ENCODE data around the gene ADRB2. TPM values are rescaled to one million over a fixed set of nuclear protein-coding genes. Genes with fewer than 3 reads are reported as not detected.

ADRB2 gene
- total and polyA plus RNA-seq, 2 experiments from 2014 or later = 7.3 to 10.9 TPM

DNA sequence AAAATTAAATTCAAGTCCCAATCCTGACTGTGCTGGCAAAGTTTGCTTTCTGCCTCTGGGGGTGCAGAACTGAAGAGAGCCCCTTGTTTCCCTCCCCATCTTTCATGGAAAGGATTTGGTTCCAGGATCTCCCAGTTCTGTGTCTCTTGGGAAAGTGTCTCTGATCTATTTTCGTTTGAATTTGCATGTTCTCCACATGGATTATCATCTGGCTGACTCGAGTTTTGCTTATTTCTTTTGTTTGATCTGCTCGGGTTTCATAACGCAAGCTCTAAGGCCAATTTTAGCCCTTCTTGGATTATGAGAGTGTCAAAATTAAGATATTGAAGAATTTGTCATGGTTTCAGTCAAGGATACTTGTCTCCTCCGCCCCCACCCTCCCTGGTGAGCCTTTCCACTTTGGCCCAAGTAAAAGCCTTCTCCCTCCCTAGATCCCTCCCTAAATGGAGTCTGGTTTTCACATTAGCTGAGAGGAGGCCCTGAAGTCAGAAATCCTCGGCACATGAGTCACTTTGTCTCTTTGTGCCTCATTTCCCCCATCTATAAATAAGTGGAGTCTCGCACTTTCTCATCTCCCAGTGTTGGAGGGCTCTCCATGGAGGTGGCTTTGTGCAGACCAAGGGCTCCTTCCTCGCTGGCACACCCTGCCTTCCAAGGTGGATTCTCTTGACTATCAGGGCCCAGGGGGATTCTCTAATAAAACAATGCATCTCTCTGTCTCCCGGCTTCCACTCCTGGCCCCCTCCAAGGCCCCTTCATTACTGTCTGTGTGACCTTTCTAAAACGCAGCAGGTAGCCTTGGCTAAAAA is 17.3 kb downstream of the ADRB2 start:
- H3K27ac ChIP-seq = no peak overlapping the region
- H3K36me3 ChIP-seq = no peaks in the 10 kb centered on the region
- no peak for DNase-seq (ENCODE audit: low read depth in 1 of 2, low spot score in 1 of 2)
- H3K9me3 ChIP-seq (ENCODE audit: low read depth) = no peaks in the 10 kb centered on the region
- TF ChIP-seq, protein P1, sequence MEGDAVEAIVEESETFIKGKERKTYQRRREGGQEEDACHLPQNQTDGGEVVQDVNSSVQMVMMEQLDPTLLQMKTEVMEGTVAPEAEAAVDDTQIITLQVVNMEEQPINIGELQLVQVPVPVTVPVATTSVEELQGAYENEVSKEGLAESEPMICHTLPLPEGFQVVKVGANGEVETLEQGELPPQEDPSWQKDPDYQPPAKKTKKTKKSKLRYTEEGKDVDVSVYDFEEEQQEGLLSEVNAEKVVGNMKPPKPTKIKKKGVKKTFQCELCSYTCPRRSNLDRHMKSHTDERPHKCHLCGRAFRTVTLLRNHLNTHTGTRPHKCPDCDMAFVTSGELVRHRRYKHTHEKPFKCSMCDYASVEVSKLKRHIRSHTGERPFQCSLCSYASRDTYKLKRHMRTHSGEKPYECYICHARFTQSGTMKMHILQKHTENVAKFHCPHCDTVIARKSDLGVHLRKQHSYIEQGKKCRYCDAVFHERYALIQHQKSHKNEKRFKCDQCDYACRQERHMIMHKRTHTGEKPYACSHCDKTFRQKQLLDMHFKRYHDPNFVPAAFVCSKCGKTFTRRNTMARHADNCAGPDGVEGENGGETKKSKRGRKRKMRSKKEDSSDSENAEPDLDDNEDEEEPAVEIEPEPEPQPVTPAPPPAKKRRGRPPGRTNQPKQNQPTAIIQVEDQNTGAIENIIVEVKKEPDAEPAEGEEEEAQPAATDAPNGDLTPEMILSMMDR (IDR thresholded peaks at IDR 0.05; ENCODE audit: low read depth, low read length) = no peak
- no peaks in the 10 kb centered on the region for H3K4me1 ChIP-seq (ENCODE audit: low read depth)
- no peak overlapping the region for H3K4me3 ChIP-seq
- H3K27me3 ChIP-seq = no peaks in the 10 kb centered on the region

DNA sequence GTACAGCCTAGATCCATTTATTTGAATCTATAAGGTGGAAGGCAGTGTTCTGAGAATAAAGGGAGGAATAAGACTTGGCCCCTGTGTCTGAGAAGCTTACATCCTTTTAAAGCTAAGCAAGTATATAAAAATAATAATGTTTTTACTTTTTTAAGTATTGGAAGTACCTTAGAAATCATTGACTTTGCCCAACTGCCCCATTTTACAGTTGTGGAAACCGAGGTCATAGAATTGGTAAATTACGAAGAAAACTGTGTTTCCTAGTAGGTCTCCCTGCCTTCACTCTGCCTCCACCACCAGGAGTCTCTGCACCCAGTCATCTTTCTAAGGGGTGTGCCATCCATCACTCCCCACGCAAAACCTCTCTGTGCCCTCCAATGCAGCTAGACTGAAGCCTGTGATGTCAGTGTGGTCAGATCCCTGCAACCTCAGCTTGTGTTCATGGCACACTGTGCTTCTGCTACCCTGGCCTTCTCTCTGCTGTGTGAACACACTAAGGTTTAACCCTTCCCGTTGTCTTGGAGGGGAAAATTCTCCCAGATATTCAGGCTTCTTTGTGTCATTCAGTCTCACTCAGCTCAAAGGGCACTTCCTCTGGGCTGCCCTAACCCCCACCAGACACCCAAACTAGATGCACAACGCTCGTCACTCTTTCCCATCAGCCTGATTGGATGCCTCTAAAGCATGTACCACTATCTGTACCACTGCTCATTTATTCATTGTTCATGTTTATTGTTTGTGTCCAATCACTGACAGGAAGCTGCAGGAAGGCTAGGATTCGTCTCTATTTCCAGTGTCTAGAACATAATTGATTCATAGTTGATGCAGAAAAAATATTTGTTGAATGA is 18.2 kb downstream of the ADRB2 start:
- no peaks in the 10 kb centered on the region for H3K9me3 ChIP-seq (ENCODE audit: low read depth)
- no peaks in the 10 kb centered on the region for H3K4me1 ChIP-seq (ENCODE audit: low read depth)
- no peaks in the 10 kb centered on the region for H3K36me3 ChIP-seq
- H3K4me3 ChIP-seq = no peak overlapping the region
- H3K27ac ChIP-seq = no peak overlapping the region
- no peaks in the 10 kb centered on the region for H3K27me3 ChIP-seq
- TF ChIP-seq, protein P1 (IDR thresholded peaks at IDR 0.05; ENCODE audit: low read depth, low read length) = no peak
- no peak for DNase-seq (ENCODE audit: low read depth in 1 of 2, low spot score in 1 of 2)

DNA sequence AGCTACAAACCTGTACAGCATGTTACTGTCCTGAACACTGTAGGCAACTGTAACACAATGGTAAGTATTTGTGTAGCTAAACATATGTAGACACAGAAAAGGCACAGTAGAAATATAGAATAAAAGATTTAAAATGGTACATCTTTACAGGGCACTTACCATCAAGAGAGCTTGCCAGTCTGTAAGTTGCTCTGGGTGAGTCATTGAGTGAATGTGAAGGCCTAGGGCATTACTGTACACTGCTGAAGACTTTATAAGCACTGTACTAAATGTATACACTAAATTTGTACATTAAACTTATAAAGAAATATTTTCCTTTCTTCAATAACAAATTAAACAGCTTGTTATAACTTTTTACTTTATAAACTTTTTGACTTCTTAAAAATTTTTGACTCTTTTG is 20.5 kb downstream of the ADRB2 start:
- Histone ChIP-seq H3K4me1 (ENCODE audit: low read depth) (no peaks in the 10 kb centered on the region), H3K27ac (no peak overlapping the region), H3K27me3 (no peaks in the 10 kb centered on the region), H3K9me3 (ENCODE audit: low read depth) (no peaks in the 10 kb centered on the region), H3K4me3 (no peak overlapping the region), H3K36me3 (no peaks in the 10 kb centered on the region)
- DNase-seq (ENCODE audit: low read depth in 1 of 2, low spot score in 1 of 2) = no peak
- TF ChIP-seq, protein P1 (IDR thresholded peaks at IDR 0.05; ENCODE audit: low read depth, low read length) = no peak

DNA sequence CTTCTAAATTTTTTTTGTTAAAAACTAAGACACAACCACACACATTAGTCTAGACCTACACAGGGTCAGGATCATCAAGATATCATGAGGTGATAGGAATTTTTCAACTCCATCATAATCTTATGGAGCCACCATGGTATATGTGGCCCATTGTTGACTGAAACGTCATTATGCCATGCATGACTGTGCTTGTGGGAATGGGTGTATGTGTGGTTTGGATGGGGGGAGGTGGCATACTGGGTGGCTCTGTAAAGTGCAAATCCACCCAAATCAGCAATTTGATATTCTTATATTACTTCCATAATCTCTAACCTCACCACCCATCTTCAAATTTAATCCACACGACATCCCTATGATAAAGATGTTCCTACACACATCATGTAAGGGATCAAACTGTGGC is 21.0 kb downstream of the ADRB2 start:
- no peak overlapping the region for H3K4me3 ChIP-seq
- no peak for DNase-seq (ENCODE audit: low read depth in 1 of 2, low spot score in 1 of 2)
- no peak overlapping the region for H3K27ac ChIP-seq
- TF ChIP-seq, protein P1 (IDR thresholded peaks at IDR 0.05; ENCODE audit: low read depth, low read length) = no peak
- no peaks in the 10 kb centered on the region for H3K4me1 ChIP-seq (ENCODE audit: low read depth)
- no peaks in the 10 kb centered on the region for H3K27me3 ChIP-seq
- H3K36me3 ChIP-seq = no peaks in the 10 kb centered on the region
- no peaks in the 10 kb centered on the region for H3K9me3 ChIP-seq (ENCODE audit: low read depth)

DNA sequence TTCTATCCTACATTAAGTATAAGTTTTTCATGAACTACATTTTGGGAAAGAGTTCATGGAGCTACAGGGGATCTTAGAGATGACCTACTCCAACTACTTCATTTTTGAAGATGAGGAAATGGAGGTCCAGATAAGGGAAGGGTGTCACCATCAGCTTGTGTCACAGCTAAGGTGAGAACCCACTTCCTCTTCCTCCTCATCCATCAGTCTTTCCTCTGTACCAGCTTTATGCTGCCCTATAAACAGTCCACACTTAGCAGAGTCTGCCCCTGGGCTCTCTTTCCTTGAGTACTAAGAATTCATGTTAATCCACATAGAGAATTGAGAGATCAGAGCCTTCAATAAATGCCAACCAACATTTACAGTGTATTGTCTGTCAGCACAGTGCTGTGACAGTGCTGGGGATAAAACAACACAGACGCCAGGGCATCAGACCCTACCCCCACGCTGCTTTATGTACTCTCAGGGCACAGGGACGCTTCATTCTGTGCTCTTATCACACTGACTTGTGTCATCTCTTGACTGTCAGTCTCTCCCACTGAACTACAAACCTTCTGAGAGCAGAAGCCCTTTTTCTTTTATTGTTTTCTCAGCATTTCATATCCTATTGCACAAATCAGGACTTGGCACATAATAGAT is 22.1 kb downstream of the ADRB2 start:
- TF ChIP-seq, protein P1 (IDR thresholded peaks at IDR 0.05; ENCODE audit: low read depth, low read length) = no peak
- no peaks in the 10 kb centered on the region for H3K36me3 ChIP-seq
- H3K27ac ChIP-seq = no peak overlapping the region
- H3K4me3 ChIP-seq = no peak overlapping the region
- H3K4me1 ChIP-seq (ENCODE audit: low read depth) = no peaks in the 10 kb centered on the region
- DNase-seq (ENCODE audit: low read depth in 1 of 2, low spot score in 1 of 2) = no peak
- H3K27me3 ChIP-seq = no peaks in the 10 kb centered on the region
- H3K9me3 ChIP-seq (ENCODE audit: low read depth) = no peaks in the 10 kb centered on the region

All from cardiac muscle cell (in vitro differentiated cells and primary cell).